Measurements from ENCODE around the gene ALG1.

GRCh38 chr16:5034167-5034523, 37.5 kb upstream of the ALG1 start:
- TF ChIP-seq CTCF (optimal IDR thresholded peaks at IDR 0.05 in 1 of 3, IDR thresholded peaks at IDR 0.05 in 1 of 3, conservative IDR thresholded peaks at IDR 0.05 in 1 of 3; ENCODE audit: extremely low read depth in 1 of 3, insufficient read depth in 2 of 3, low read length in 3 of 3) (no peak), EZH2 (IDR thresholded peaks at IDR 0.05; ENCODE audit: low read length) (no peak)

All from keratinocyte (primary cell).